Astrocyte of the spinal cord (primary cell): Measurements from ENCODE around the gene SARS1.

Experiments used
- DNase-seq: peaks from one replicate; pipeline ENCODE4 v3.0.0; 2011; ENCODE audit warnings: low read depth, low spot score
- H3K4me3 ChIP-seq: 2 replicates; pipeline ENCODE4 v1.5.1; 2011; ENCODE audit warnings: low read depth, mild to moderate bottlenecking, low read length, moderate library complexity
- CTCF ChIP-seq: IDR thresholded peaks from 2 replicates; pipeline ENCODE4 v1.5.1; 2012; ENCODE audit warnings: low read depth, mild to moderate bottlenecking, low read length, inconsistent platforms
- in situ Hi-C: cut with HindIII; loops from 2 replicates; pipeline ENCODE4 v1.10.0; 2017; ENCODE audit warnings: low sequenced_read_pairs

Gene SARS1

DNA sequence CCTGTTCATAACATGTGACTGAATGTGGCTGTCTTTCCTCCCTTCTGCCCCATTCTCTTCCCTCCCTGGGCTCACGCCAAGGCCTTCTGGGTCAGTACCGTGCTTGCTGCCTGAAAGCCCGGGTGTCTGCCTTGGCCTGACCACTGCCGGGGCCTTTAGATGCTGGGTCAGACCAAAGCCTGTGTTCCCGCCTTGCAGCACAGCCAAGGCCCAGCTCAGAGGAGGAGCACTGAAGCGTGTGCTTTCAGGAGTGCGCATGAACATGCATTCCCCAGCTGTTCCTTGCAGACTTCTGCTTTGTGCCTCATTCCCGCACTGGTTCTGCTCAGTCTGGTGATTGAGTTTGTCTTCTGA lies 27.0 kb upstream of the SARS1 start:
- H3K4me3 ChIP-seq = no peak overlapping the region
- no peak for TF ChIP-seq CTCF
- no peak for DNase-seq
- in situ Hi-C loops = no loop called here

DNA sequence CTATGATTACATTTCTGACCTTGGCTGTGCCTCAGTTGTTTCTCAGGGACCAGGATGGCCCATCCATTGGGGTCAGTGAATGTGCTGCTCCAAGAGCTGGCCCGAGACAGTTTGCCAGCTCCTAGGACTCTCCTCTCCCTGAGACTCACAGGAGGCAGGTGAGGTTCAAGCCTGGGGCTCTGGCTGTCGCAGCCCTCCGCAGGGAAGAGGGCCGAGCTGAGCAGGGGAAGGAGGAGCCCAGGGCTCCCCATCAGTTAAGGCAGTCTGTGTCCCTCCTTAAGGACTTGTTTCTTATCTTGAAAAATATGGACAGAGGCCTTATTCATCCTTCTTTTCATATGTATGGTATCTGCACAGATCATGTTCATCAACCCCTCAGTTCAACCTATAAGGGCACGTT lies 26.6 kb upstream of the SARS1 start:
- DNase-seq = no peak
- TF ChIP-seq CTCF = no peak
- no peak overlapping the region for H3K4me3 ChIP-seq
- in situ Hi-C loops = no loop called here

DNA sequence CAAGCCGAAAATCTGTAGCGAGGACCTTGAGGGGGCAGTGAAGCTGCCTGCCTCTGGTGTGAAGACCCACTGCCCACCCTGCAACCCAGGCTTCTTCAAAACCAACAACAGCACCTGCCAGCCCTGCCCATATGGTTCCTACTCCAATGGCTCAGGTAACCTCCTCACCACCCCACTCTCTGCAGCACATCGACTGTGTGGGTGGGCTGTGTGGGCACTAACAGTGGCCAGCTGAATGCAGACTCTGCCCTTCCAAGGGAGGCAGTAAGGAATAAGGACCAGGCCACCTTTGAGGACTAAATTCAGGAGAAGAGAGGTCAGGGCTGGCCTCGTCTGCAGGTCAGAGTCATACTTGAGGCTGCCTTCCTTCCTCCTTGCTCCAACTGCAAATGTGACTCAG lies 25.5 kb upstream of the SARS1 start:
- no peak overlapping the region for H3K4me3 ChIP-seq
- no peak for DNase-seq
- no peak for TF ChIP-seq CTCF
- in situ Hi-C loops = no loop called here

GRCh38 chr1:109188781-109189180 lies 24.9 kb upstream of the SARS1 start:
- in situ Hi-C loops = no loop called here
- no peak for DNase-seq
- TF ChIP-seq CTCF = no peak
- H3K4me3 ChIP-seq = no peak overlapping the region

DNA sequence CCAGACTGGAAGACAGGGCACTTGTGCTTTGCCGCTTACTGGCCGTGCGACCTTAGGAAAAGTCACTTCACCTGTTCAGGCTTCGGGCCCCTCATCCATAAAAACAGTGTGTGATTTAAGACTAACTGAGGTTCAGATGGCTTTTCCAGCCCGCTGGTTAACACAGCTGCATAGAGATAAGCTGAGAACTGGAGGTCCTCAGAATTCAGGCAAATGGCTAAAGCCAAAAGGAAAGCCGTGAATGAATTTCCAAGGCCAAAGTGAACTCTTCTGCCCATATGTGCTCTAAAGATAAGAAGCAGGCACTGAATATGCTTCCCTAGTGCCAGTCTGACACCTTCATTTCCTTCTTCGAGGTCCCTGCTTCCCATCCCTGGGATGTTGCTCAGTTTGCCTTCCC lies 23.5 kb upstream of the SARS1 start:
- in situ Hi-C loops = no loop called here
- TF ChIP-seq CTCF = no peak
- no peak for DNase-seq
- no peak overlapping the region for H3K4me3 ChIP-seq

DNA sequence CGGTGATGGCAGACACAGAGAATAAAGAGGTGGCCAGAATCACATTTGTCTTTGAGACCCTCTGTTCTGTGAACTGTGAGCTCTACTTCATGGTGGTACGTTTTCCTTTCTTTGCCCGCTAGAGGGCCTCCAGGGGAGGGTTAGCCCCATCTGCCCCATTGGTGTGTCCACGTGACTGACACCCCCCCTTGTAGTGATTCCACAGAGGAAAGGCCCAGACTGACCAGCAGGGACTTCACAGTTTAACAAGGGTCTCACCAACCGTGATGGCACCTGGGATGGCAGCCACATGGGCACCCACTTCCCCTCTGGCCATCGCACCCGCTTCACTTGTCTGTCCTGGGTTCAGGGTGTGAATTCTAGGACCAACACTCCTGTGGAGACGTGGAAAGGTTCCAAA lies 22.3 kb upstream of the SARS1 start:
- H3K4me3 ChIP-seq = no peak overlapping the region
- TF ChIP-seq CTCF = peak; percentile 32
- in situ Hi-C loops = no loop called here
- DNase-seq = no peak

- TF ChIP-seq CTCF = no peak
- no peak for DNase-seq
- in situ Hi-C loops = no loop called here
- H3K4me3 ChIP-seq = no peak overlapping the region
Observed at GRCh38 chr1:109191891-109192290, 21.8 kb upstream of the SARS1 start.
